Natural killer cell (primary cell): ENCODE results near the gene CCDC39. TPM values are rescaled to one million over a fixed set of nuclear protein-coding genes. Genes with fewer than 3 reads are reported as not detected.

Experiments
- ATAC-seq, 3 donors: fragments of 150-1000 bp in 2 of 3; fragments of 200-7000 bp in 1 of 3; cut with Tn5 transposase; 1 replicate in 1 of 3; 2 replicates in 2 of 3; pipeline ENCODE4 v1.10.0; 2021; ENCODE audit warnings: mild to moderate bottlenecking in 2 of 3, moderate library complexity in 2 of 3
- DNase-seq, 2 donors: peaks; one replicate each; pipeline versions ENCODE4 v3.0.0 to v3.0.0-alpha.2; 2013 to 2021; ENCODE audit warnings: mixed read lengths in 1 of 2
- H3K27ac ChIP-seq: one replicate; pipeline ENCODE4 v1.5.1; 2013; ENCODE audit warnings: mild to moderate bottlenecking, low read length
- H3K27me3 ChIP-seq: one replicate; pipeline ENCODE4 v1.6.1; 2013; ENCODE audit warnings: low read length; ENCODE audit not compliant: control insufficient read depth, insufficient read depth
- H3K36me3 ChIP-seq: one replicate; pipeline ENCODE4 v1.6.1; 2013; ENCODE audit warnings: low read length; ENCODE audit not compliant: control insufficient read depth, insufficient read depth
- H3K4me1 ChIP-seq: one replicate; pipeline ENCODE4 v1.6.1; 2013; ENCODE audit warnings: low read length; ENCODE audit not compliant: control insufficient read depth, insufficient read depth
- H3K4me3 ChIP-seq: one replicate; pipeline ENCODE4 v1.5.1; 2013; ENCODE audit warnings: low read length
- H3K9me3 ChIP-seq: one replicate; pipeline ENCODE4 v1.6.1; 2013; ENCODE audit warnings: low read length; ENCODE audit not compliant: control insufficient read depth, insufficient read depth
- H3K27ac Mint-ChIP-seq, 2 donors: one replicate each; pipeline ENCODE4 v1.8.0; 2022; ENCODE audit warnings: mild to moderate bottlenecking in 2 of 2, mixed read lengths in 2 of 2, moderate library complexity in 1 of 2
- H3K27me3 Mint-ChIP-seq, 2 donors: one replicate each; pipeline ENCODE4 v1.8.0; 2022; ENCODE audit warnings: low read depth in 2 of 2, mixed read lengths in 2 of 2
- H3K36me3 Mint-ChIP-seq: one replicate; pipeline ENCODE4 v1.8.0; 2022; ENCODE audit warnings: mixed read lengths
- H3K4me1 Mint-ChIP-seq, 2 donors: one replicate each; pipeline ENCODE4 v1.8.0; 2022; ENCODE audit warnings: mixed read lengths in 2 of 2
- H3K4me3 Mint-ChIP-seq: one replicate; pipeline ENCODE4 v1.8.0; 2022; ENCODE audit warnings: mild to moderate bottlenecking, moderate library complexity, mixed read lengths
- H3K9me3 Mint-ChIP-seq, 2 donors: one replicate each; pipeline ENCODE4 v1.8.0; 2022; ENCODE audit warnings: mixed read lengths in 2 of 2
- CTCF ChIP-seq: fragments of 200-600 bp; IDR thresholded peaks from one replicate; pipeline ENCODE4 v1.8.0; 2022; ENCODE audit warnings: antibody characterized with exemption
- WGBS: methylation state at CpG from one replicate; pipeline ENCODE4 v1.1.7; 2013; ENCODE audit warnings: missing lambda C conversion rate; ENCODE audit not compliant: insufficient coverage; 5-methylcytosine and 5-hydroxymethylcytosine counted together
- intact Hi-C: fragments of 100-400 bp; cut with micrococcal nuclease; formaldehyde crosslinking; loops from one replicate; pipeline ENCODE4 v1.14.2; 2022
- total RNA-seq, 4 donors: library from RNA; stranded (reverse); fragments of 120-200 nt in 1 of 4; gene quantifications; one replicate each; pipeline versions ENCODE4 v1.2.3 to v1.2.4, GENCODE V29; 2013 to 2022

Gene CCDC39
- total RNA-seq, 3 donors from 2014 or later (not counting 1 experiment from before 2014, with no cell fraction given), result not detected

- intact Hi-C loops, result loop anchor here (2.0 to 5.0 kb wide), 2 partner anchors 310 to 997 kb away; partner anchors contain the start of genes FXR1, MRPL47 and NDUFB5
- peaks cover 5% of the 10 kb centered on the region for H3K4me1 ChIP-seq
- TF ChIP-seq CTCF, result no peak
Measured at GRCh38 chr3:180601688-180602666, 77.3 kb downstream of the CCDC39 start, which contains the start of gene TTC14. Gene TTC14 (plus strand): TSS chr3:180602163. CDS start chr3:180602262, 99 bp downstream.

GRCh38 chr3:180600473-180600872, 78.8 kb downstream of the CCDC39 start:
- TF ChIP-seq CTCF, result no peak
- peaks cover 25 to 43% of the 10 kb centered on the region in 2 donors for H3K27me3 Mint-ChIP-seq
- Histone ChIP-seq H3K4me3 (no peak overlapping the region), H3K36me3 (peaks cover 17% of the 10 kb centered on the region), H3K27ac (no peak overlapping the region), H3K4me1 (peaks cover 5% of the 10 kb centered on the region), H3K9me3 (peaks cover 3% of the 10 kb centered on the region), H3K27me3 (peaks cover 3% of the 10 kb centered on the region)
- peak overlapping the region; percentile 97 for H3K4me3 Mint-ChIP-seq
- DNase-seq (no peak), ATAC-seq (no peak)
- H3K9me3 Mint-ChIP-seq, result no peaks in the 10 kb centered on the region
- WGBS, result 98% methylated on average over 15 of the region's 15 CpGs
- no peaks in the 10 kb centered on the region for H3K36me3 Mint-ChIP-seq
- H3K4me1 Mint-ChIP-seq, result peaks cover 23 to 26% of the 10 kb centered on the region in 2 donors
- peak overlapping the region in 1 of 2 donors; percentile 97 for H3K27ac Mint-ChIP-seq
- intact Hi-C loops, result loop anchor here (5.0 kb wide), 1 partner anchor 312 kb away; the partner anchor contains the start of gene FXR1

More at GRCh38 chr3:180601688-180602666, 77.3 kb downstream of the CCDC39 start, which contains the start of gene TTC14:
- H3K9me3 ChIP-seq, result peaks cover 3% of the 10 kb centered on the region
- ATAC-seq, result peak; percentile 93 to 98 (median 93)
- H3K36me3 Mint-ChIP-seq, result peaks cover 8% of the 10 kb centered on the region
- peak within 1 kb of the TSS; percentile 60 for H3K4me3 ChIP-seq
- H3K27ac Mint-ChIP-seq, result peak within 1 kb of the TSS; percentile 97 to 98
- H3K27me3 ChIP-seq, result peaks cover under 1% of the 10 kb centered on the region
- H3K4me1 Mint-ChIP-seq, result peaks cover 23 to 26% of the 10 kb centered on the region in 2 donors
- peaks cover 32% of the 10 kb centered on the region for H3K36me3 ChIP-seq
- DNase-seq, result peak; percentile 84 to 97
- peak within 1 kb of the TSS; percentile 90 for H3K27ac ChIP-seq
- 9% methylated on average over 70 of the region's 70 CpGs for WGBS
- H3K27me3 Mint-ChIP-seq, result peaks cover 20 to 29% of the 10 kb centered on the region in 2 donors
- peak within 1 kb of the TSS; percentile 97 for H3K4me3 Mint-ChIP-seq
- no peaks in the 10 kb centered on the region for H3K9me3 Mint-ChIP-seq

- Histone ChIP-seq H3K4me3 (no peak overlapping the region), H3K36me3 (no peaks in the 10 kb centered on the region), H3K27ac (no peak overlapping the region), H3K9me3 (no peaks in the 10 kb centered on the region), H3K27me3 (peaks cover 14% of the 10 kb centered on the region), H3K4me1 (no peaks in the 10 kb centered on the region)
- H3K27ac Mint-ChIP-seq, result no peak overlapping the region
- no peaks in the 10 kb centered on the region for H3K9me3 Mint-ChIP-seq
- no peak overlapping the region for H3K4me3 Mint-ChIP-seq
- H3K36me3 Mint-ChIP-seq, result no peaks in the 10 kb centered on the region
- ATAC-seq (no peak), DNase-seq (no peak)
- H3K27me3 Mint-ChIP-seq, result peaks cover 48 to 66% of the 10 kb centered on the region in 2 donors
- intact Hi-C loops, result no loop called here
- no peak for TF ChIP-seq CTCF
- WGBS, result 40% methylated on average over 1 of the region's 1 CpG
- H3K4me1 Mint-ChIP-seq, result no peaks in the 10 kb centered on the region
Measured at GRCh38 chr3:180595559-180595935, 83.7 kb downstream of the CCDC39 start.
